Heart right ventricle (tissue), 16 donors: ENCODE measurements around the gene ANKRD28. TPM values are rescaled to one million over a fixed set of nuclear protein-coding genes. Genes with fewer than 3 reads are reported as not detected.

Experiments used
- ATAC-seq, 8 donors: fragments of 200-7000 bp; cut with Tn5 transposase; one replicate each; pipeline ENCODE4 v1.9.1; 2020; ENCODE audit warnings: mild to moderate bottlenecking in 8 of 8, moderate library complexity in 8 of 8, moderate number of reproducible peaks in 1 of 8
- DNase-seq, 2 donors: peaks; one replicate each; pipeline ENCODE4 v3.0.0-alpha.2; 2020
- H3K27ac ChIP-seq, 10 donors: fragments of 200-600 bp; sonication (generic) in 2 of 10; one replicate each; pipeline versions ENCODE4 v1.5.0 to v1.8.0; 2020 to 2022; ENCODE audit warnings: mild to moderate bottlenecking in 3 of 10
- H3K27me3 ChIP-seq, 7 donors: fragments of 200-600 bp; one replicate each; pipeline ENCODE4 v1.8.0; 2021 to 2022; ENCODE audit warnings: mild to moderate bottlenecking in 2 of 7
- H3K36me3 ChIP-seq, 9 donors: fragments of 200-600 bp; sonication (generic) in 1 of 9; one replicate each; pipeline versions ENCODE4 v1.5.0 to v1.8.0; 2020 to 2022; ENCODE audit warnings: mild to moderate bottlenecking in 2 of 9
- H3K4me1 ChIP-seq, 9 donors: fragments of 200-600 bp; sonication (generic) in 1 of 9; one replicate each; pipeline versions ENCODE4 v1.5.0 to v1.8.0; 2020 to 2022; ENCODE audit warnings: mild to moderate bottlenecking in 4 of 9
- H3K4me3 ChIP-seq, 10 donors: fragments of 200-600 bp; sonication (generic) in 2 of 10; one replicate each; pipeline versions ENCODE4 v1.5.0 to v1.8.0; 2020 to 2022; ENCODE audit warnings: mild to moderate bottlenecking in 7 of 10, moderate library complexity in 2 of 10
- H3K9me3 ChIP-seq, 11 donors: fragments of 200-600 bp in 10 of 11; sonication (generic) in 2 of 11; one replicate each; pipeline versions ENCODE4 v1.5.0 to v1.8.0; 2013 to 2022; ENCODE audit warnings: mild to moderate bottlenecking in 2 of 11, control low read depth in 1 of 11, moderate library complexity in 1 of 11
- WGBS, 2 donors: extraction: QIAGEN DNeasy Blood & Tissue Kit; methylation state at CpG; one replicate each; pipeline ENCODE4 v1.1.7; 2013; ENCODE audit warnings: inconsistent platforms in 1 of 2; 5-methylcytosine and 5-hydroxymethylcytosine counted together
- intact Hi-C, 10 donors: fragments of 100-400 bp; cut with DNase I; formaldehyde crosslinking; loops; one replicate each; pipeline versions ENCODE4 v1.11.1 to v1.14.2; 2022
- polyA plus RNA-seq, 2 donors: library from polyadenylated mRNA; stranded (reverse); fragments of 200-250 nt; gene quantifications; one replicate each; pipeline ENCODE4 v1.2.3, GENCODE V29; 2013
- total RNA-seq, 10 donors: library from RNA; stranded (reverse); fragmentation: NEBNext Ultra II Directional in 3 of 10; extraction: Animal tissue kit (Norgen Biotek cat#: 25700) in 3 of 10; gene quantifications; one replicate each; pipeline versions ENCODE4 v1.2.1 to v1.2.4, GENCODE V29; 2021 to 2023
- TF ChIP-seq, protein P1 (sequence below), 9 donors: fragments of 200-600 bp; sonication (generic) in 2 of 9; IDR thresholded peaks; one replicate each; pipeline versions ENCODE4 v1.5.0 to v1.8.0; 2021 to 2022; ENCODE audit warnings: antibody characterized with exemption in 9 of 9, mild to moderate bottlenecking in 5 of 9, moderate library complexity in 1 of 9
- donor health status: Arrhythmogenic right ventricular cardiomyopathy.
- donor health status: ischemic (EF 13 %, LVEDD 7.1; RV severe dilation, severe dysfunction).
- donor health status: healthy with polysubstance abuse.
- donor health status: DM: no; HTN: yes; CAD: no.
- donor health status: DM: no; HTN: no; CAD: no.
- donor health status: ischemic (EF 25% LVEDD 6.9; RV normal size, moderate dysfunction).
- donor health status: ischemic (EF 25% LVEDD 5.7; RV mildly dilated, moderate dysfunction).
- donor health status: healthy.
- donor health status: DM: yes; HTN: yes; CAD: no.
- donor health status: Ischemic cardiomyopathy.
- donor health status: ischemic (EF 35%, LVEDD 5.7; RV mildly dilated, moderate dysfunction).
- donor health status: nonischemic (EF 11% LVEDD 7.7; RV severe dilation, severe dysfunction).
- donor health status: DM: yes; HTN: yes; CAD: no.
- donor health status: PGD.
- donor health status: ischemic (EF 29% LVEDD 5.4; RV normal size, mild dysfunction).
- donor health status: nonischemic (EF 23%, LVEDD 6.1; RV moderate dilation, normal function).

Gene ANKRD28
- total and polyA plus RNA-seq, 12 donors: 5.9 to 30.8 (median 27.1) TPM

DNA sequence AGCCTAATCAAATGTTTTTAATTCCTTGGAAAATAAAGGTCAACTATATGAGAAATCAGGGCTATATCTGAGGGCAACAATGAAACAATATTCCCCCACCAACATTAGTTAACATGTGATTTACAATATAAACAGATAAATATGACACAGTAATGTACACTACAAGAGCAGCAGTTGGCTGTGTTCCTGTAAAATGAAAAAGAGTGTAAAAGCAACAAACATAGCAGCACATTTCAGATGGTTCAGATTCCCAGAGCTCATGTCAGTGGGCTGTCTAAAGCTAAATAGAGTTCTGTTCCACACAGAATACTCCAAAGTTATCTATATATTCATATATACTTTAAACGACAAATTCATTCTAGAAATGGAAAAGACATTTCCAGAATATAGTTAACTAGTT lies 42.6 kb downstream of the ANKRD28 start:
- Histone ChIP-seq H3K27me3 (no peaks in the 10 kb centered on the region), H3K9me3 (no peaks in the 10 kb centered on the region), H3K4me1 (peaks cover 0 to 17% (median 4%) of the 10 kb centered on the region in 9 donors), H3K27ac (no peak overlapping the region), H3K36me3 (peaks cover 0 to 26% (median 0%) of the 10 kb centered on the region in 9 donors), H3K4me3 (no peak overlapping the region)
- no peak for DNase-seq
- intact Hi-C loops: no loop called here
- no peak for ATAC-seq
- TF ChIP-seq, protein P1, sequence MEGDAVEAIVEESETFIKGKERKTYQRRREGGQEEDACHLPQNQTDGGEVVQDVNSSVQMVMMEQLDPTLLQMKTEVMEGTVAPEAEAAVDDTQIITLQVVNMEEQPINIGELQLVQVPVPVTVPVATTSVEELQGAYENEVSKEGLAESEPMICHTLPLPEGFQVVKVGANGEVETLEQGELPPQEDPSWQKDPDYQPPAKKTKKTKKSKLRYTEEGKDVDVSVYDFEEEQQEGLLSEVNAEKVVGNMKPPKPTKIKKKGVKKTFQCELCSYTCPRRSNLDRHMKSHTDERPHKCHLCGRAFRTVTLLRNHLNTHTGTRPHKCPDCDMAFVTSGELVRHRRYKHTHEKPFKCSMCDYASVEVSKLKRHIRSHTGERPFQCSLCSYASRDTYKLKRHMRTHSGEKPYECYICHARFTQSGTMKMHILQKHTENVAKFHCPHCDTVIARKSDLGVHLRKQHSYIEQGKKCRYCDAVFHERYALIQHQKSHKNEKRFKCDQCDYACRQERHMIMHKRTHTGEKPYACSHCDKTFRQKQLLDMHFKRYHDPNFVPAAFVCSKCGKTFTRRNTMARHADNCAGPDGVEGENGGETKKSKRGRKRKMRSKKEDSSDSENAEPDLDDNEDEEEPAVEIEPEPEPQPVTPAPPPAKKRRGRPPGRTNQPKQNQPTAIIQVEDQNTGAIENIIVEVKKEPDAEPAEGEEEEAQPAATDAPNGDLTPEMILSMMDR (IDR thresholded peaks at IDR 0.05): no peak
- 84 to 94% methylated on average over 1 of the region's 1 CpG for WGBS, 2 donors

DNA sequence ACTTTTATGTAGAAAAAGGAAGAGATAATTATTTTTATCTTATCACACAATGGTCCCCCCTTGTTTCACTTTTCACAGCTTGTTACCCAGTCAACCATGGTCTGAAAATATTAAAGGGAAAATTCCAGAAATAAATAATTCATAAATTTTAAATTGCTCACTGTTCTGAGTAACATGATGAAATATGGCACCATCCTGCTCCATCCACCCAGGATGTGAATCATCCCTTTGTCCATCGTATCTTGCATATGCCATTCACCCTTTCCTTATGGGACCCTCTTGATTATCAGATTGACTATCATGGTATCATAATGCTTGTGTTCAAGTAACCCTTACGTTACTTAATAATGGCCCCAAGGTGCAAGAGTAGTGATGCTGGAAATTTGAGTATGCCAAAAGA lies 43.7 kb downstream of the ANKRD28 start:
- Histone ChIP-seq H3K4me1 (peaks cover 0 to 17% (median 4%) of the 10 kb centered on the region in 9 donors), H3K27ac (no peak overlapping the region), H3K36me3 (peaks cover 0 to 23% (median 0%) of the 10 kb centered on the region in 9 donors), H3K9me3 (no peaks in the 10 kb centered on the region), H3K27me3 (no peaks in the 10 kb centered on the region), H3K4me3 (no peak overlapping the region)
- ATAC-seq (no peak), DNase-seq (no peak)
- TF ChIP-seq, protein P1 (IDR thresholded peaks at IDR 0.05): no peak
- intact Hi-C loops: no loop called here
- 90 to 91% methylated on average over 2 of the region's 2 CpGs for WGBS, 2 donors

DNA sequence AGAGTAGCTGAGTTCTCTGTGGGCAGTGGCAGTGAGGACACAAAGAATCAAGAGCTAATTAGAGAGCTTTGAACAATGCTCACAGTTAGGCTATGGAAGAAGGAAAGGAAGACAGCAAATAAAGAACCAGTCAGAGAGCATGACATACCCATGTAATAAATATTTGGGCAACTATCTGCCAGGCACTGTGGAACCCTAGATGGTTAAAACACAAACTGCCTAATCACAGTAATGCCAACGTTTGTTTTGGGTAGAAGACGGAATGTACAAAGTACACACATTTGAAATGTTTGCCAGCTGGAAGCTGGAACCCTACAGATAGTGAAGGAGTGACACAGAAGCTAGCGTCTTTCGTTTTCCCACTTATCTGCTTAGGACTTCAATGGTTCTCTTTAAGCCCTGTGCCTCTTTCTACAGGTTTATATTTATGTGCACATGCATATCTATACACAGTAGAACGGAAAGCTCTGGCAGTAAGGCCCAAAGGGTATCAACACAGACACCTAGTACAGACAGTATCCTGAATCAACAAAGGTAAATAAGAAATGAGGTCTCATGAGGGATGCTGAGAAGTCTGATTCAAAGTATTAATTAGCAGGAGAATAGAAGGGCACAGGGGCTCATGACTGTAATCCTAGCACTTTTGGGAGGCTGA lies 44.6 kb downstream of the ANKRD28 start:
- Histone ChIP-seq H3K36me3 (peaks cover 0 to 29% (median 0%) of the 10 kb centered on the region in 9 donors), H3K9me3 (no peaks in the 10 kb centered on the region), H3K27me3 (no peaks in the 10 kb centered on the region), H3K4me3 (no peak overlapping the region), H3K4me1 (peaks cover 0 to 15% (median 4%) of the 10 kb centered on the region in 9 donors), H3K27ac (no peak overlapping the region)
- ATAC-seq: peak in 5 of 8 donors; percentile 53 to 95 (median 73)
- intact Hi-C loops: no loop called here
- WGBS, 2 donors: 48 to 52% methylated on average over 5 of the region's 5 CpGs
- DNase-seq: no peak
- TF ChIP-seq, protein P1 (IDR thresholded peaks at IDR 0.05): no peak

DNA sequence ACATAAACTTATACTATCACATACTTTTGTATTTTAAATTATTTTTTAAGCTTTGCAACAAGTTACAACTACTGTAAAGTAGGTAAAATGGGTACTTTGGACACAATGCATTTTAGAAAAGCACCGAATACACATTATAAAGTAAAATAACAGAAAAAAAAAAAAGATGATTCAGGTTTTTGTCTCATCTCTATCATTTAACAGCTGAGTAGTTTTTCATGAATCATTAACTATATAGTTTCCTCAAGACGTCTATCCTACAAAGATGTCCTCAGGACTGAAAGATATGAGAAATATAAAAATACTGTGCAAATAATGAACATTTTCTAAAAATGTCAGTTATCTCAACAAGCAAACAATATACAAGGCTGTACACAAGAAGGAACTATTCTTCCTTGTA lies 46.9 kb downstream of the ANKRD28 start:
- TF ChIP-seq, protein P1 (IDR thresholded peaks at IDR 0.05): no peak
- no peaks in the 10 kb centered on the region for H3K27me3 ChIP-seq
- no peak overlapping the region for H3K27ac ChIP-seq
- no peak overlapping the region for H3K4me3 ChIP-seq
- 96 to 97% methylated on average over 2 of the region's 2 CpGs for WGBS, 2 donors
- H3K4me1 ChIP-seq: peaks cover 0 to 9% (median 4%) of the 10 kb centered on the region in 9 donors
- intact Hi-C loops: no loop called here
- no peak for ATAC-seq
- no peaks in the 10 kb centered on the region for H3K9me3 ChIP-seq
- DNase-seq: no peak
- peaks cover 0 to 35% (median 0%) of the 10 kb centered on the region in 9 donors for H3K36me3 ChIP-seq
